Sigmoid colon (tissue), 4 donors: ENCODE data around the gene CBFA2T2.
"Not testable (repeated sequence)": the region's sequence is repeated elsewhere in the genome, so short reads cannot be mapped to it uniquely, and the experiment has no call there.

Source experiments
- EP300 ChIP-seq, 4 donors: sonication (generic); formaldehyde crosslinking; IDR thresholded peaks; one replicate each; pipeline ENCODE4 v1.6.1; 2017; ENCODE audit warnings: antibody characterized with exemption in 4 of 4
- POLR2A ChIP-seq, 2 donors: fragments of 450-650 bp; IDR thresholded peaks; one replicate each; pipeline ENCODE4 v1.6.1; 2016; ENCODE audit warnings: antibody characterized with exemption in 2 of 2, mild to moderate bottlenecking in 2 of 2, moderate library complexity in 2 of 2
- POLR2AphosphoS5 ChIP-seq, 4 donors: sonication (generic); formaldehyde crosslinking; IDR thresholded peaks; one replicate each; pipeline ENCODE4 v1.6.1; 2017; ENCODE audit warnings: antibody characterized with exemption in 4 of 4
- TF ChIP-seq, protein P1 (sequence below), 4 experiments: fragments of 450-650 bp in 3 of 4; fragments of 200-600 bp in 1 of 4; IDR thresholded peaks; one replicate each; pipeline ENCODE4 v1.5.1; 2016 to 2019; ENCODE audit warnings: antibody characterized with exemption in 4 of 4, mild to moderate bottlenecking in 3 of 4, moderate library complexity in 2 of 4

- TF ChIP-seq POLR2A, POLR2AphosphoS5, EP300 (IDR thresholded peaks at IDR 0.05): not testable (repeated sequence)
- TF ChIP-seq, protein P1, sequence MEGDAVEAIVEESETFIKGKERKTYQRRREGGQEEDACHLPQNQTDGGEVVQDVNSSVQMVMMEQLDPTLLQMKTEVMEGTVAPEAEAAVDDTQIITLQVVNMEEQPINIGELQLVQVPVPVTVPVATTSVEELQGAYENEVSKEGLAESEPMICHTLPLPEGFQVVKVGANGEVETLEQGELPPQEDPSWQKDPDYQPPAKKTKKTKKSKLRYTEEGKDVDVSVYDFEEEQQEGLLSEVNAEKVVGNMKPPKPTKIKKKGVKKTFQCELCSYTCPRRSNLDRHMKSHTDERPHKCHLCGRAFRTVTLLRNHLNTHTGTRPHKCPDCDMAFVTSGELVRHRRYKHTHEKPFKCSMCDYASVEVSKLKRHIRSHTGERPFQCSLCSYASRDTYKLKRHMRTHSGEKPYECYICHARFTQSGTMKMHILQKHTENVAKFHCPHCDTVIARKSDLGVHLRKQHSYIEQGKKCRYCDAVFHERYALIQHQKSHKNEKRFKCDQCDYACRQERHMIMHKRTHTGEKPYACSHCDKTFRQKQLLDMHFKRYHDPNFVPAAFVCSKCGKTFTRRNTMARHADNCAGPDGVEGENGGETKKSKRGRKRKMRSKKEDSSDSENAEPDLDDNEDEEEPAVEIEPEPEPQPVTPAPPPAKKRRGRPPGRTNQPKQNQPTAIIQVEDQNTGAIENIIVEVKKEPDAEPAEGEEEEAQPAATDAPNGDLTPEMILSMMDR (IDR thresholded peaks at IDR 0.05) = not testable (repeated sequence)
Measured at GRCh38 chr20:33511876-33512275, 22.0 kb downstream of the CBFA2T2 start.
